Measurements from ENCODE around the gene OAS3. TPM values are rescaled to one million over a fixed set of nuclear protein-coding genes. Genes with fewer than 3 reads are reported as not detected.

The OAS3 gene
- total and polyA plus RNA-seq, 2 experiments from 2014 or later: 0.22 to 0.35 TPM

- H3K27ac ChIP-seq: no peak overlapping the region
- no peaks in the 10 kb centered on the region for H3K27me3 ChIP-seq (replicated peaks; ENCODE audit: insufficient read depth)
- TF ChIP-seq EZH2phosphoT487 (IDR thresholded peaks at IDR 0.05; ENCODE audit: insufficient read depth, low read depth) (no peak), EZH2 (IDR thresholded peaks at IDR 0.05; ENCODE audit: insufficient read depth, poor library complexity, severe bottlenecking) (no peak)
- H3K4me2 ChIP-seq (ENCODE audit: unreplicated experiment): no peak overlapping the region
- no peaks in the 10 kb centered on the region for H3K9me3 ChIP-seq (ENCODE audit: low read depth)
- no peak overlapping the region for H3K9ac ChIP-seq
- H2AFZ ChIP-seq: no peak overlapping the region
- peak; percentile 32 for DNase-seq
- in situ Hi-C loops (cut with MboI): no loop called here
- no peaks in the 10 kb centered on the region for H3K4me1 ChIP-seq (ENCODE audit: insufficient read depth)
- no peaks in the 10 kb centered on the region for H3F3A ChIP-seq (ENCODE audit: insufficient read depth)
- no peak overlapping the region for H3K4me3 ChIP-seq
- WGBS, 2 experiments (ENCODE audit: low coverage in 1 of 2, low lambda C conversion rate in 2 of 2, missing lambda C conversion rate in 2 of 2): 79 to 81% methylated on average over 15 of the region's 15 CpGs
- H3K9me2 ChIP-seq (ENCODE audit: insufficient read depth): no peaks in the 10 kb centered on the region
- no peaks in the 10 kb centered on the region for H3K36me3 ChIP-seq (ENCODE audit: low read depth)
- no peaks in the 10 kb centered on the region for H3K79me2 ChIP-seq (ENCODE audit: insufficient read depth)
- H4K20me1 ChIP-seq (ENCODE audit: insufficient read depth): no peaks in the 10 kb centered on the region
Observed at GRCh38 chr12:112944024-112944690, 5.9 kb downstream of the OAS3 start.

- H2AFZ ChIP-seq: no peak overlapping the region
- no peak overlapping the region for H3K4me3 ChIP-seq
- H3K9me2 ChIP-seq (ENCODE audit: insufficient read depth): no peaks in the 10 kb centered on the region
- H3K9me3 ChIP-seq (ENCODE audit: low read depth): no peaks in the 10 kb centered on the region
- no peak overlapping the region for H3K27ac ChIP-seq
- H3K36me3 ChIP-seq (ENCODE audit: low read depth): no peaks in the 10 kb centered on the region
- no peak for DNase-seq
- H3K4me2 ChIP-seq (ENCODE audit: unreplicated experiment): no peak overlapping the region
- H3K4me1 ChIP-seq (ENCODE audit: insufficient read depth): no peaks in the 10 kb centered on the region
- no peaks in the 10 kb centered on the region for H3F3A ChIP-seq (ENCODE audit: insufficient read depth)
- in situ Hi-C loops (cut with MboI): no loop called here
- H3K9ac ChIP-seq: no peak overlapping the region
- no peaks in the 10 kb centered on the region for H4K20me1 ChIP-seq (ENCODE audit: insufficient read depth)
- H3K79me2 ChIP-seq (ENCODE audit: insufficient read depth): no peaks in the 10 kb centered on the region
- no peaks in the 10 kb centered on the region for H3K27me3 ChIP-seq (replicated peaks; ENCODE audit: insufficient read depth)
- TF ChIP-seq EZH2 (IDR thresholded peaks at IDR 0.05; ENCODE audit: insufficient read depth, poor library complexity, severe bottlenecking): no peak
- TF ChIP-seq EZH2phosphoT487 (IDR thresholded peaks at IDR 0.05; ENCODE audit: insufficient read depth, low read depth): no peak
- WGBS, 2 experiments (ENCODE audit: low coverage in 1 of 2, low lambda C conversion rate in 2 of 2, missing lambda C conversion rate in 2 of 2): 92 to 93% methylated on average over 4 of the region's 4 CpGs
Observed at GRCh38 chr12:112945515-112945914, 7.2 kb downstream of the OAS3 start.

GRCh38 chr12:112946236-112947000, 8.1 kb downstream of the OAS3 start:
- no peak for TF ChIP-seq EZH2phosphoT487 (IDR thresholded peaks at IDR 0.05; ENCODE audit: insufficient read depth, low read depth)
- TF ChIP-seq EZH2 (IDR thresholded peaks at IDR 0.05; ENCODE audit: insufficient read depth, poor library complexity, severe bottlenecking): no peak
- H3K27ac ChIP-seq: no peak overlapping the region
- no peak overlapping the region for H3K9ac ChIP-seq
- in situ Hi-C loops (cut with MboI): no loop called here
- H2AFZ ChIP-seq: no peak overlapping the region
- H3K9me3 ChIP-seq (ENCODE audit: low read depth): no peaks in the 10 kb centered on the region
- no peaks in the 10 kb centered on the region for H3F3A ChIP-seq (ENCODE audit: insufficient read depth)
- no peaks in the 10 kb centered on the region for H3K36me3 ChIP-seq (ENCODE audit: low read depth)
- DNase-seq: no peak
- H3K4me3 ChIP-seq: no peak overlapping the region
- no peaks in the 10 kb centered on the region for H3K4me1 ChIP-seq (ENCODE audit: insufficient read depth)
- no peaks in the 10 kb centered on the region for H3K9me2 ChIP-seq (ENCODE audit: insufficient read depth)
- no peaks in the 10 kb centered on the region for H3K27me3 ChIP-seq (replicated peaks; ENCODE audit: insufficient read depth)
- H3K79me2 ChIP-seq (ENCODE audit: insufficient read depth): no peaks in the 10 kb centered on the region
- H4K20me1 ChIP-seq (ENCODE audit: insufficient read depth): no peaks in the 10 kb centered on the region
- H3K4me2 ChIP-seq (ENCODE audit: unreplicated experiment): no peak overlapping the region
- WGBS, 2 experiments (ENCODE audit: low coverage in 1 of 2, low lambda C conversion rate in 2 of 2, missing lambda C conversion rate in 2 of 2): 82 to 86% methylated on average over 14 of the region's 14 CpGs

GRCh38 chr12:112947314-112947713, 9.0 kb downstream of the OAS3 start:
- in situ Hi-C loops (cut with MboI): no loop called here
- no peaks in the 10 kb centered on the region for H3K9me2 ChIP-seq (ENCODE audit: insufficient read depth)
- 50% methylated on average over 1 of the region's 1 CpG for WGBS, 2 experiments (ENCODE audit: low coverage in 1 of 2, low lambda C conversion rate in 2 of 2, missing lambda C conversion rate in 2 of 2)

More at GRCh38 chr12:112947314-112947713, 9.0 kb downstream of the OAS3 start:
- no peaks in the 10 kb centered on the region for H3K36me3 ChIP-seq (ENCODE audit: low read depth)
- H3K4me3 ChIP-seq: no peak overlapping the region
- no peaks in the 10 kb centered on the region for H3K4me1 ChIP-seq (ENCODE audit: insufficient read depth)
- no peak overlapping the region for H2AFZ ChIP-seq
- H3F3A ChIP-seq (ENCODE audit: insufficient read depth): no peaks in the 10 kb centered on the region
- no peak for DNase-seq
- no peak for TF ChIP-seq EZH2 (IDR thresholded peaks at IDR 0.05; ENCODE audit: insufficient read depth, poor library complexity, severe bottlenecking)
- TF ChIP-seq EZH2phosphoT487 (IDR thresholded peaks at IDR 0.05; ENCODE audit: insufficient read depth, low read depth): no peak
- H3K79me2 ChIP-seq (ENCODE audit: insufficient read depth): no peaks in the 10 kb centered on the region
- no peaks in the 10 kb centered on the region for H4K20me1 ChIP-seq (ENCODE audit: insufficient read depth)
- H3K9me3 ChIP-seq (ENCODE audit: low read depth): no peaks in the 10 kb centered on the region
- H3K27me3 ChIP-seq (replicated peaks; ENCODE audit: insufficient read depth): no peaks in the 10 kb centered on the region
- H3K9ac ChIP-seq: no peak overlapping the region
- H3K27ac ChIP-seq: no peak overlapping the region
- no peak overlapping the region for H3K4me2 ChIP-seq (ENCODE audit: unreplicated experiment)

Data from GM23248 (cell line).